Spleen (tissue), 11 donors: ENCODE data around the gene GPD1L. TPM values are rescaled to one million over a fixed set of nuclear protein-coding genes. Genes with fewer than 3 reads are reported as not detected.

Experiments used
- DNase-seq: peaks from one replicate; pipeline ENCODE4 v3.0.0-alpha.2; 2020
- H3K27ac ChIP-seq, 8 donors: fragments of 200-600 bp; sonication (generic) in 7 of 8; 1 replicate in 4 of 8; 2 replicates in 4 of 8; pipeline versions ENCODE4 v1.5.0 to v1.8.0; 2016 to 2021; ENCODE audit warnings: inconsistent platforms in 4 of 8, mild to moderate bottlenecking in 4 of 8, moderate library complexity in 1 of 8
- H3K27me3 ChIP-seq, 7 donors: fragments of 200-600 bp; sonication (generic) in 6 of 7; replicated peaks in 1 of 7; 1 replicate in 4 of 7; 2 replicates in 3 of 7; pipeline versions ENCODE4 v1.5.0 to v1.8.0; 2016 to 2021; ENCODE audit warnings: inconsistent platforms in 3 of 7, mild to moderate bottlenecking in 1 of 7
- H3K36me3 ChIP-seq, 6 donors: fragments of 200-600 bp; sonication (generic) in 5 of 6; 1 replicate in 4 of 6; 2 replicates in 2 of 6; pipeline versions ENCODE4 v1.5.0 to v1.8.0; 2016 to 2021; ENCODE audit warnings: inconsistent platforms in 2 of 6
- H3K4me1 ChIP-seq, 6 donors: fragments of 200-600 bp; sonication (generic) in 5 of 6; 1 replicate in 3 of 6; 2 replicates in 3 of 6; pipeline versions ENCODE4 v1.5.0 to v1.8.0; 2016 to 2021; ENCODE audit warnings: inconsistent platforms in 3 of 6
- H3K4me3 ChIP-seq, 8 donors: fragments of 200-600 bp; sonication (generic) in 7 of 8; 1 replicate in 4 of 8; 2 replicates in 4 of 8; pipeline versions ENCODE4 v1.5.0 to v1.8.0; 2016 to 2021; ENCODE audit warnings: inconsistent platforms in 4 of 8, mild to moderate bottlenecking in 4 of 8, moderate library complexity in 2 of 8
- H3K9me3 ChIP-seq, 8 donors: fragments of 200-600 bp; sonication (generic) in 7 of 8; 1 replicate in 4 of 8; 2 replicates in 4 of 8; pipeline versions ENCODE4 v1.5.0 to v1.8.0; 2016 to 2021; ENCODE audit warnings: inconsistent platforms in 4 of 8
- POLR2A ChIP-seq, 3 donors: fragments of 450-650 bp; IDR thresholded peaks; one replicate each; pipeline ENCODE4 v1.5.1; 2017; ENCODE audit warnings: antibody characterized with exemption in 3 of 3, mild to moderate bottlenecking in 1 of 3
- POLR2AphosphoS5 ChIP-seq, 3 donors: sonication (generic); formaldehyde crosslinking; IDR thresholded peaks; one replicate each; pipeline ENCODE4 v1.5.1; 2017; ENCODE audit warnings: antibody characterized with exemption in 3 of 3
- WGBS, 5 donors: extraction: QIAGEN DNeasy Blood & Tissue Kit in 3 of 5; methylation state at CpG; one replicate each; pipeline versions ENCODE4 v1.1.5 to v1.1.7; 2013 to 2018; 5-methylcytosine and 5-hydroxymethylcytosine counted together
- intact Hi-C: fragments of 100-400 bp; cut with DNase I; formaldehyde crosslinking; loops from one replicate; pipeline ENCODE4 v1.15.0; 2023; ENCODE audit warnings: low total_unique reads
- polyA plus RNA-seq, 3 donors: library from polyadenylated mRNA; stranded (reverse); fragments of 200-250 nt; gene quantifications; one replicate each; pipeline ENCODE4 v1.2.1, GENCODE V29; 2013
- total RNA-seq, 7 donors: library from RNA; depleted of rRNA in 3 of 7; stranded (reverse); fragments of >200 nt in 3 of 7; fragmentation: NEBNext Ultra II Directional in 4 of 7; extraction: Animal tissue kit (Norgen Biotek cat#: 25700) in 4 of 7; gene quantifications; one replicate each; pipeline versions ENCODE4 v1.1.0 to v1.2.1, GENCODE V29; 2016 to 2021
- TF ChIP-seq, protein P1 (sequence below), 11 experiments: fragments of 200-600 bp in 7 of 11; fragments of 450-650 bp in 4 of 11; sonication (generic) in 4 of 11; IDR thresholded peaks in 8 of 11; conservative IDR thresholded peaks in 3 of 11; 1 replicate in 7 of 11; 2 replicates in 4 of 11; pipeline versions ENCODE4 v1.4.0 to v1.8.0; 2016 to 2021; ENCODE audit warnings: antibody characterized with exemption in 11 of 11, inconsistent platforms in 4 of 11, mild to moderate bottlenecking in 1 of 11
- donor health status: healthy with polysubstance abuse.
- donor health status: DM: no; HTN: no; CAD: no; lungs with moderate emphysema.
- donor health status: DM: no; HTN: no; CAD: no.
- donor health status: Bipolar disorder and iron deficiency.
- donor health status: healthy.
- donor health status: DM: no; HTN: no; CAD: no.
- donor health status: DM: yes; HTN: yes; CAD: no.

Gene GPD1L
- total and polyA plus RNA-seq, 10 donors = 6.2 to 38.9 (median 25.1) TPM

GRCh38 chr3:32110233-32110760 is 3.9 kb downstream of the GPD1L start:
- no peak for DNase-seq
- Histone ChIP-seq H3K27ac (peak overlapping the region in 2 of 8 donors; percentile 40 to 62), H3K36me3 (no peaks in the 10 kb centered on the region), H3K27me3 (no peaks in the 10 kb centered on the region), H3K4me1 (peaks cover 13 to 70% (median 44%) of the 10 kb centered on the region in 6 donors), H3K4me3 (no peak overlapping the region), H3K9me3 (peaks cover 0 to 5% (median 3%) of the 10 kb centered on the region in 8 donors)
- TF ChIP-seq, protein P1, sequence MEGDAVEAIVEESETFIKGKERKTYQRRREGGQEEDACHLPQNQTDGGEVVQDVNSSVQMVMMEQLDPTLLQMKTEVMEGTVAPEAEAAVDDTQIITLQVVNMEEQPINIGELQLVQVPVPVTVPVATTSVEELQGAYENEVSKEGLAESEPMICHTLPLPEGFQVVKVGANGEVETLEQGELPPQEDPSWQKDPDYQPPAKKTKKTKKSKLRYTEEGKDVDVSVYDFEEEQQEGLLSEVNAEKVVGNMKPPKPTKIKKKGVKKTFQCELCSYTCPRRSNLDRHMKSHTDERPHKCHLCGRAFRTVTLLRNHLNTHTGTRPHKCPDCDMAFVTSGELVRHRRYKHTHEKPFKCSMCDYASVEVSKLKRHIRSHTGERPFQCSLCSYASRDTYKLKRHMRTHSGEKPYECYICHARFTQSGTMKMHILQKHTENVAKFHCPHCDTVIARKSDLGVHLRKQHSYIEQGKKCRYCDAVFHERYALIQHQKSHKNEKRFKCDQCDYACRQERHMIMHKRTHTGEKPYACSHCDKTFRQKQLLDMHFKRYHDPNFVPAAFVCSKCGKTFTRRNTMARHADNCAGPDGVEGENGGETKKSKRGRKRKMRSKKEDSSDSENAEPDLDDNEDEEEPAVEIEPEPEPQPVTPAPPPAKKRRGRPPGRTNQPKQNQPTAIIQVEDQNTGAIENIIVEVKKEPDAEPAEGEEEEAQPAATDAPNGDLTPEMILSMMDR (IDR thresholded peaks at IDR 0.05 in 8 of 11, conservative IDR thresholded peaks at IDR 0.05 in 3 of 11) = no peak
- TF ChIP-seq POLR2A (IDR thresholded peaks at IDR 0.05) (no peak), POLR2AphosphoS5 (IDR thresholded peaks at IDR 0.05) (no peak)
- intact Hi-C loops = no loop called here
- 87 to 95% (median 90%) methylated on average over 3 of the region's 3 CpGs for WGBS, 5 donors

- Histone ChIP-seq H3K4me3 (no peak overlapping the region), H3K9me3 (peaks cover 0 to 7% (median 4%) of the 10 kb centered on the region in 8 donors), H3K27ac (no peak overlapping the region), H3K36me3 (no peaks in the 10 kb centered on the region), H3K4me1 (peaks cover 10 to 67% (median 40%) of the 10 kb centered on the region in 6 donors), H3K27me3 (no peaks in the 10 kb centered on the region)
- DNase-seq = no peak
- intact Hi-C loops = no loop called here
- TF ChIP-seq, protein P1 (IDR thresholded peaks at IDR 0.05 in 8 of 11, conservative IDR thresholded peaks at IDR 0.05 in 3 of 11) = no peak
- no peak for TF ChIP-seq POLR2A (IDR thresholded peaks at IDR 0.05)
- TF ChIP-seq POLR2AphosphoS5 (IDR thresholded peaks at IDR 0.05) = no peak
- 81 to 92% (median 91%) methylated on average over 2 of the region's 2 CpGs for WGBS, 5 donors
Observed at GRCh38 chr3:32111560-32111959, 5.1 kb downstream of the GPD1L start.

DNA sequence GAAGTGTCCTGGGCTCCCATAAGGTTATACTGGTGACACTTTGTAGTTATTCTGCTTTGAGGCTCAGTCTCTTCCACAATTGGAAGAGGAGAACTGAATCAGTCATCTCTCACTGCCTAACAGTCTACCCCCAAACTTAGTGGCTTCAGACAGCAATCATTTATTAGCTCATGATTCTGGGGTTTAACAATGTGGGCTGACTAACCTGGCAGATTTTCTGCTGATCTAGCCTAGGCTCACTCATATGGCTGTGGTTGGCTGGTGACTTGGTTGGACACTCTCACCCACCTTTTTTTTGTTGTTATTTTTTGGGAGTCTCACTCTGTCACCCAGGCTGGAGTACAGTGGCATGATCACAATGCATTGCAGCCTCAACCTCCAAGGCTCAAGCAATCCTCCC is 7.1 kb downstream of the GPD1L start:
- Histone ChIP-seq H3K4me3 (peak overlapping the region in 1 of 8 donors; percentile 43), H3K4me1 (peaks cover 0 to 51% (median 24%) of the 10 kb centered on the region in 6 donors), H3K27me3 (no peaks in the 10 kb centered on the region), H3K9me3 (peaks cover 0 to 7% (median 4%) of the 10 kb centered on the region in 8 donors), H3K27ac (peak overlapping the region in 5 of 8 donors; percentile 37 to 84 (median 72)), H3K36me3 (no peaks in the 10 kb centered on the region)
- TF ChIP-seq POLR2AphosphoS5 (IDR thresholded peaks at IDR 0.05) = no peak
- no peak for TF ChIP-seq POLR2A (IDR thresholded peaks at IDR 0.05)
- DNase-seq = no peak
- intact Hi-C loops = no loop called here

DNA sequence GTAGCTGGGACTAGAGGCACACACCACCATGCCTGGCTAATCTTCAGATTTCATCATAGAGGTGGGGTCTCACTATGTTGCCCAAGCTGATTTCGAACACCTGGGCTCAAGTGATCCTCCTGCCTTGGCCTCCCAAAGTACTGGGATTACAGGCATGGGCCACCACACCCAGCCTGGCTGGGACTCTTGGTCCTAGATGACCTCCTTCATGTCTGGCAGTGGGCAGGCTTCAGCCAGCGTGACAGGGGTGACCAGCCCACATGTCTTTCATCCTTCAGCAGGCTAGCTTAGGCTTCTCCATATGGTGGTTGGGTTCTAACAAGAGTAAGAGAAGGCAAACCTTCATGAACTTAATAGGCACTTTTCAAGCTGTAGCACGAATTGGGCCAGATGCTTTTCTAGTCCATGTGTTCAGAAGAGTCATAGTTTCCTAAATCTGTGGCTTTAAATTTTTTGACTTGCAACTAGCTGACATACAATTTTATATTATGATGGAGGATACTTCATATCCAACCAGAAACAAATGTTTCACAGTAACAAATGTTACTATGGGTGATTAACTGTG is 7.6 kb downstream of the GPD1L start:
- WGBS, 5 donors = 86 to 92% (median 90%) methylated on average over 3 of the region's 3 CpGs
- H3K4me1 ChIP-seq = peaks cover 0 to 51% (median 20%) of the 10 kb centered on the region in 6 donors
- peak overlapping the region in 2 of 8 donors; percentile 1 to 43 for H3K4me3 ChIP-seq
- peak overlapping the region in 5 of 8 donors; percentile 37 to 84 (median 72) for H3K27ac ChIP-seq
- intact Hi-C loops = no loop called here
- no peaks in the 10 kb centered on the region for H3K36me3 ChIP-seq
- peaks cover 0 to 7% (median 4%) of the 10 kb centered on the region in 8 donors for H3K9me3 ChIP-seq
- H3K27me3 ChIP-seq = no peaks in the 10 kb centered on the region
- TF ChIP-seq, protein P1 (IDR thresholded peaks at IDR 0.05 in 8 of 11, conservative IDR thresholded peaks at IDR 0.05 in 3 of 11) = no peak
- TF ChIP-seq POLR2AphosphoS5 (IDR thresholded peaks at IDR 0.05) = no peak
- no peak for TF ChIP-seq POLR2A (IDR thresholded peaks at IDR 0.05)
- DNase-seq = no peak
